GM19372 (cell line): ENCODE measurements around the gene PCDHB6.
"Not testable (repeated sequence)": the region's sequence is repeated elsewhere in the genome, so short reads cannot be mapped to it uniquely, and the experiment has no call there.

ENCODE experiments used
- ATAC-seq: cut with Tn5 transposase; IDR thresholded peaks from one replicate; pipeline ENCODE4 v1.9.1; 2021; ENCODE audit warnings: mild to moderate bottlenecking, low read depth, moderate library complexity; ENCODE audit not compliant: unreplicated experiment

Gene PCDHB6

DNA sequence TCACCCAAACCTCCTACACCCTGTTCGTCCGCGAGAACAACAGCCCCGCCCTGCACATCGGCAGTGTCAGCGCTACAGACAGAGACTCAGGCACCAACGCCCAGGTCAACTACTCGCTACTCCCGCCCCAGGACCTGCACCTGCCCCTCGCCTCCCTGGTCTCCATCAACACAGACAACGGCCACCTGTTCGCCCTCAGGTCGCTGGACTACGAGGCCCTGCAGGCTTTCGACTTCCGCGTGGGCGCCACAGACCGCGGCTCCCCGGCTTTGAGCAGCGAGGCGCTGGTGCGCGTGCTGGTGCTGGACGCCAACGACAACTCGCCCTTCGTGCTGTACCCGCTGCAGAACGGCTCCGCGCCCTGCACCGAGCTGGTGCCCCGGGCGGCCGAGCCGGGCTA lies 51.3 kb downstream of the PCDHB6 start:
- ATAC-seq = not testable (repeated sequence)

DNA sequence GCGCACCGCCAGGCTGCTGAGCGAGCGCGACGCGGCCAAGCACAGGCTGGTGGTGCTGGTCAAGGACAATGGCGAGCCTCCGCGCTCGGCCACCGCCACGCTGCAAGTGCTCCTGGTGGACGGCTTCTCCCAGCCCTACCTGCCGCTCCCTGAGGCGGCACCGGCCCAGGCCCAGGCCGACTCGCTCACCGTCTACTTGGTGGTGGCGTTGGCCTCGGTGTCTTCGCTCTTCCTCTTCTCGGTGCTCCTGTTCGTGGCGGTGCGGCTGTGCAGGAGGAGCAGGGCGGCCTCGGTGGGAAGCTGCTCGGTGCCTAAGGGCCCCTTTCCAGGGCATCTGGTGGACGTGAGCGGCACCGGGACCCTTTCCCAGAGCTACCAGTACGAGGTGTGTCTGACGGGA lies 51.8 kb downstream of the PCDHB6 start:
- not testable (repeated sequence) for ATAC-seq
